ENCODE results near the gene ELL. TPM values are rescaled to one million over a fixed set of nuclear protein-coding genes. Genes with fewer than 3 reads are reported as not detected.
A peak's percentile ranks its signal among the peaks of the same experiment; 100 is the strongest.

The ELL gene
- total RNA-seq, 2 donors from 2014 or later = 19.5 to 20.7 TPM

- peak; percentile 92 for DNase-seq (ENCODE audit: low spot score)
- intact Hi-C loops (cut with DNase I) = loop anchor here in 1 of 2 donors (10.0 kb wide), 1 partner anchor 47 kb away; no protein-coding TSS in a partner anchor
Observed at GRCh38 chr19:18401580-18402112, 120.2 kb downstream of the ELL start.

- no peak for DNase-seq (ENCODE audit: low spot score)
- intact Hi-C loops (cut with DNase I) = no loop called here
Observed at GRCh38 chr19:18399008-18399407, 122.9 kb downstream of the ELL start.

GRCh38 chr19:18397242-18398202 lies 124.3 kb downstream of the ELL start, which contains the start of gene LRRC25:
LRRC25 (minus strand) TSS chr19:18397622; CDS start chr19:18396963, 659 bp downstream.
- DNase-seq (ENCODE audit: low spot score) = peak; percentile 88
- intact Hi-C loops (cut with DNase I) = no loop called here

- intact Hi-C loops (cut with DNase I) = no loop called here
- DNase-seq (ENCODE audit: low spot score) = no peak
Observed at GRCh38 chr19:18396471-18397241, 125.2 kb downstream of the ELL start.

- no peak for DNase-seq (ENCODE audit: low spot score)
- intact Hi-C loops (cut with DNase I) = no loop called here
Observed at GRCh38 chr19:18393836-18394235, 128.0 kb downstream of the ELL start.

- intact Hi-C loops (cut with DNase I) = no loop called here
- DNase-seq (ENCODE audit: low spot score) = no peak
Observed at GRCh38 chr19:18392926-18393325, 128.9 kb downstream of the ELL start.

Other genes with a start within 250 kb of the ELL start
- 1 to 10 TPM; 2.6 to 4.9 TPM for gene IQCN, start 247.6 kb downstream of the ELL start, total RNA-seq
- 100 to 1,000 TPM; 192 to 231 TPM for gene JUND, start 240.4 kb downstream of the ELL start, total RNA-seq
- gene LSM4, start 199.0 kb downstream of the ELL start, total RNA-seq = 10 to 100 TPM; 44.4 to 46.9 TPM
- 10 to 100 TPM; 42.8 to 48.6 TPM for gene PGPEP1, start 181.5 kb downstream of the ELL start, total RNA-seq
- 1 to 10 TPM; 3.1 to 4.5 TPM for gene GDF15, start 135.9 kb downstream of the ELL start, total RNA-seq
- 10 to 100 TPM in 1 of 2 donors, 1 to 10 TPM in 1; 6.8 to 16.8 TPM for gene LRRC25, start 124.4 kb downstream of the ELL start, total RNA-seq
- 10 to 100 TPM; 54.4 to 56.9 TPM for gene SSBP4, start 102.7 kb downstream of the ELL start, total RNA-seq
- gene ISYNA1, start 83.9 kb downstream of the ELL start, total RNA-seq = 10 to 100 TPM; 27.5 to 28.1 TPM
- 100 to 1,000 TPM; 189 to 224 TPM for gene FKBP8, start 21.5 kb upstream of the ELL start, total RNA-seq
- gene KXD1, start 35.8 kb upstream of the ELL start, total RNA-seq = 10 to 100 TPM; 63.9 to 75.2 TPM
- 100 to 1,000 TPM; 725 to 767 TPM for gene UBA52, start 49.8 kb upstream of the ELL start, total RNA-seq
- 10 to 100 TPM; 38.0 to 48.1 TPM for gene REX1BD, start 66.7 kb upstream of the ELL start, total RNA-seq
- 100 to 1,000 TPM; 154 to 436 TPM for gene CRLF1, start 84.7 kb upstream of the ELL start, total RNA-seq
- 10 to 100 TPM in 1 of 2 donors, 1 to 10 TPM in 1; 2.8 to 14.5 TPM for gene TMEM59L, start 90.8 kb upstream of the ELL start, total RNA-seq
- gene KLHL26, start 115.0 kb upstream of the ELL start, total RNA-seq = 10 to 100 TPM; 14.5 to 17.6 TPM
- 10 to 100 TPM in 1 of 2 donors, 1 to 10 TPM in 1; 9.3 to 15.7 TPM for gene CRTC1, start 161.6 kb upstream of the ELL start, total RNA-seq

Measured in posterior vena cava (tissue), 2 donors.